HUES6 (cell line): ENCODE measurements around the gene NVL.
A peak's percentile ranks its signal among the peaks of the same experiment; 100 is the strongest.

Experiments used
- H3K27ac ChIP-seq: 2 replicates; pipeline ENCODE4 v1.7.0; 2013; ENCODE audit warnings: low read depth, mild to moderate bottlenecking, low read length, inconsistent platforms
- H3K27me3 ChIP-seq: 2 replicates; pipeline ENCODE4 v1.6.1; 2013; ENCODE audit warnings: low read length; ENCODE audit not compliant: control insufficient read depth, insufficient read depth
- H3K36me3 ChIP-seq: 2 replicates; pipeline ENCODE4 v1.6.1; 2013; ENCODE audit warnings: low read length; ENCODE audit not compliant: control insufficient read depth, insufficient read depth
- H3K4me1 ChIP-seq: 2 replicates; pipeline ENCODE4 v1.6.1; 2013; ENCODE audit warnings: low read length; ENCODE audit not compliant: control insufficient read depth, insufficient read depth
- H3K4me3 ChIP-seq: 2 replicates; pipeline ENCODE4 v1.5.1; 2013; ENCODE audit warnings: low read depth, low read length
- H3K9ac ChIP-seq: one replicate; pipeline ENCODE4 v1.6.1; 2013; ENCODE audit warnings: mild to moderate bottlenecking, low read length
- H3K9me3 ChIP-seq: 2 replicates; pipeline ENCODE4 v1.6.1; 2013; ENCODE audit warnings: low read depth, low read length; ENCODE audit not compliant: control insufficient read depth, insufficient read depth

NVL gene

GRCh38 chr1:224329842-224330753 is at the start of gene NVL:
NVL (minus strand) TSS chr1:224330172; CDS start chr1:224330127, 45 bp downstream.
- Histone ChIP-seq H3K9ac (peak within 1 kb of the TSS; percentile 98), H3K27me3 (no peaks in the 10 kb centered on the region), H3K36me3 (0 out of 2 replicates have a peak, but pooled peaks cover 6% of the 10 kb centered on the region), H3K4me1 (peaks cover 5% of the 10 kb centered on the region), H3K4me3 (peak within 1 kb of the TSS; percentile 80), H3K9me3 (no peaks in the 10 kb centered on the region), H3K27ac (peak within 1 kb of the TSS; percentile 100)

GRCh38 chr1:224378855-224379631 is 49.1 kb upstream of the NVL start:
- H3K27me3 ChIP-seq: no peaks in the 10 kb centered on the region
- H3K27ac ChIP-seq: no peak overlapping the region
- H3K4me3 ChIP-seq: no peak overlapping the region
- H3K36me3 ChIP-seq: peaks cover 53% of the 10 kb centered on the region
- H3K9me3 ChIP-seq: no peaks in the 10 kb centered on the region
- 0 out of 2 replicates have a peak, but pooled peaks cover 2% of the 10 kb centered on the region for H3K4me1 ChIP-seq
- H3K9ac ChIP-seq: no peak overlapping the region

- H3K27me3 ChIP-seq: no peaks in the 10 kb centered on the region
- no peak overlapping the region for H3K27ac ChIP-seq
- H3K36me3 ChIP-seq: peaks cover 65% of the 10 kb centered on the region
- H3K9me3 ChIP-seq: no peaks in the 10 kb centered on the region
- no peak overlapping the region for H3K9ac ChIP-seq
- no peak overlapping the region for H3K4me3 ChIP-seq
- H3K4me1 ChIP-seq: 0 out of 2 replicates have a peak, but pooled peaks cover 2% of the 10 kb centered on the region
Observed at GRCh38 chr1:224377676-224378006, 47.7 kb upstream of the NVL start.

- H3K9ac ChIP-seq: no peak overlapping the region
- peaks cover 89% of the 10 kb centered on the region for H3K36me3 ChIP-seq
- no peak overlapping the region for H3K27ac ChIP-seq
- no peaks in the 10 kb centered on the region for H3K4me1 ChIP-seq
- no peaks in the 10 kb centered on the region for H3K9me3 ChIP-seq
- no peak overlapping the region for H3K4me3 ChIP-seq
- no peaks in the 10 kb centered on the region for H3K27me3 ChIP-seq
Observed at GRCh38 chr1:224375059-224375458, 45.1 kb upstream of the NVL start.

GRCh38 chr1:224373008-224373590 is 43.1 kb upstream of the NVL start:
- Histone ChIP-seq H3K36me3 (peaks cover 91% of the 10 kb centered on the region), H3K27ac (no peak overlapping the region), H3K27me3 (no peaks in the 10 kb centered on the region), H3K9me3 (no peaks in the 10 kb centered on the region), H3K9ac (no peak overlapping the region), H3K4me1 (no peaks in the 10 kb centered on the region), H3K4me3 (no peak overlapping the region)

GRCh38 chr1:224368409-224368808 is 38.4 kb upstream of the NVL start:
- H3K27me3 ChIP-seq: no peaks in the 10 kb centered on the region
- no peak overlapping the region for H3K27ac ChIP-seq
- H3K4me3 ChIP-seq: no peak overlapping the region
- H3K4me1 ChIP-seq: no peaks in the 10 kb centered on the region
- peaks cover 87% of the 10 kb centered on the region for H3K36me3 ChIP-seq
- H3K9ac ChIP-seq: no peak overlapping the region
- H3K9me3 ChIP-seq: no peaks in the 10 kb centered on the region

- Histone ChIP-seq H3K9me3 (no peaks in the 10 kb centered on the region), H3K4me1 (peaks cover 20% of the 10 kb centered on the region), H3K4me3 (peak overlapping the region; percentile 91), H3K9ac (no peak overlapping the region), H3K27me3 (no peaks in the 10 kb centered on the region), H3K27ac (no peak overlapping the region), H3K36me3 (peaks cover 16% of the 10 kb centered on the region)
Observed at GRCh38 chr1:224359207-224359606, 29.2 kb upstream of the NVL start.

- H3K27ac ChIP-seq: 0 out of 2 replicates have a peak overlapping the region, but pooled peaks have one; percentile 75
- H3K27me3 ChIP-seq: no peaks in the 10 kb centered on the region
- H3K4me3 ChIP-seq: peak overlapping the region; percentile 91
- no peaks in the 10 kb centered on the region for H3K9me3 ChIP-seq
- H3K36me3 ChIP-seq: peaks cover 9% of the 10 kb centered on the region; the same call in 1 of the 2 replicates
- H3K9ac ChIP-seq: peak overlapping the region; percentile 90
- H3K4me1 ChIP-seq: peaks cover 20% of the 10 kb centered on the region
Observed at GRCh38 chr1:224358237-224358636, 28.3 kb upstream of the NVL start.

- no peaks in the 10 kb centered on the region for H3K27me3 ChIP-seq
- peaks cover 9% of the 10 kb centered on the region; the same call in 1 of the 2 replicates for H3K36me3 ChIP-seq
- peak overlapping the region; percentile 91 for H3K4me3 ChIP-seq
- 0 out of 2 replicates have a peak, but pooled peaks cover 3% of the 10 kb centered on the region for H3K9me3 ChIP-seq
- peak overlapping the region; percentile 75; the same call in 1 of the 2 replicates for H3K27ac ChIP-seq
- peaks cover 20% of the 10 kb centered on the region for H3K4me1 ChIP-seq
- H3K9ac ChIP-seq: peak overlapping the region; percentile 90
Observed at GRCh38 chr1:224357626-224358124, 27.7 kb upstream of the NVL start.

GRCh38 chr1:224356685-224357625 is 27.0 kb upstream of the NVL start, which contains the start of gene CNIH4:
CNIH4 (plus strand) TSS chr1:224356879; CDS start chr1:224356925, 46 bp downstream.
- Histone ChIP-seq H3K27me3 (no peaks in the 10 kb centered on the region), H3K9ac (peak within 1 kb of the TSS; percentile 90), H3K4me1 (peaks cover 20% of the 10 kb centered on the region), H3K27ac (peak within 1 kb of the TSS; percentile 75; the same call in 1 of the 2 replicates), H3K36me3 (peaks cover 9% of the 10 kb centered on the region; the same call in 1 of the 2 replicates), H3K4me3 (peak within 1 kb of the TSS; percentile 91), H3K9me3 (peaks cover 4% of the 10 kb centered on the region; the same call in 1 of the 2 replicates)
